ENCODE results near the gene MGMT. TPM values are rescaled to one million over a fixed set of nuclear protein-coding genes. Genes with fewer than 3 reads are reported as not detected.

The MGMT gene
- total RNA-seq, 1 experiment from 2014 or later: 21.2 TPM

DNA sequence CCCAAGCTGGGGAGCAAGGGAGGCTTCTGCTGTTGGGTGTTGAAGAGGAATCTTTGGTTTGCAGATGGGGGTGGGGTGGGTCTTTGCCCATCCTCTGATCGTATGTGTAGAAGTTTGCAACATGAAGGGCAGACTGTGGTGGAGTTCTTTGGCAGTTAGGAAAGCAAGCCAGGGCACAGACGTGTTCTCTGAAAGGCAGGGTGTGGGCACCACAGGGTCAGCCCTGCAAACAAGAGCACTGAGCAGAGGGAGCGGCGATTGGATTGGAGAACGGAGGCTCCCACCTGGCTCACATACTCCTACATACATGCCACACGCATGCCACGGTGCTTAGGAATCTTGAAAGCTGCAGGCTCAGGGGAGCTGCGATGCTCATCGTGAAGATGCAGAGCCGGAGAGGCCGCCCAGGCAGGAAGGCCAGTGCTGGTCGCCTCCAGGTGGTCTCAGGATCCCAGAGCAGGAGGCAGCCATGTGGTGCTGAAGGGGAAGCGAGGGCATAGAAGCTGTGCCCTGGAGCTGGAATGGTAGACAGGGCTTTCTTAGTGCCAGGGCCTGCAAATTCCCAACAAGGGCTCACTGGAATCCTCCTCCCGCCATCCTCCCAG lies 149.0 kb downstream of the MGMT start:
- Histone ChIP-seq H3K4me3 (no peak overlapping the region), H3K27ac (no peak overlapping the region), H3K9me2 (ENCODE audit: insufficient read depth) (no peaks in the 10 kb centered on the region), H2AFZ (no peak overlapping the region), H3K9me3 (ENCODE audit: insufficient read depth, low read depth) (no peaks in the 10 kb centered on the region), H3F3A (ENCODE audit: insufficient read depth, low read depth) (no peaks in the 10 kb centered on the region), H4K20me1 (ENCODE audit: insufficient read depth) (no peaks in the 10 kb centered on the region), H3K79me2 (ENCODE audit: low read depth) (no peaks in the 10 kb centered on the region), H3K36me3 (ENCODE audit: low read depth) (no peaks in the 10 kb centered on the region), H3K4me2 (no peak overlapping the region), H3K4me1 (replicated peaks; ENCODE audit: insufficient read depth) (no peaks in the 10 kb centered on the region), H3K27me3 (ENCODE audit: insufficient read depth, low read depth) (no peaks in the 10 kb centered on the region)
- ChIA-PET POLR2A (ENCODE audit: unreplicated experiment) (no interaction called here), CTCF (no interaction called here)
- intact Hi-C loops (cut with micrococcal nuclease; ENCODE audit: unreplicated experiment): no loop called here
- BruUV-seq (replicated peaks): no TSS peak
- DNase-seq: no peak
- no peak for TF ChIP-seq EZH2 (IDR thresholded peaks at IDR 0.05; ENCODE audit: low read depth)
- TF ChIP-seq, protein P1, sequence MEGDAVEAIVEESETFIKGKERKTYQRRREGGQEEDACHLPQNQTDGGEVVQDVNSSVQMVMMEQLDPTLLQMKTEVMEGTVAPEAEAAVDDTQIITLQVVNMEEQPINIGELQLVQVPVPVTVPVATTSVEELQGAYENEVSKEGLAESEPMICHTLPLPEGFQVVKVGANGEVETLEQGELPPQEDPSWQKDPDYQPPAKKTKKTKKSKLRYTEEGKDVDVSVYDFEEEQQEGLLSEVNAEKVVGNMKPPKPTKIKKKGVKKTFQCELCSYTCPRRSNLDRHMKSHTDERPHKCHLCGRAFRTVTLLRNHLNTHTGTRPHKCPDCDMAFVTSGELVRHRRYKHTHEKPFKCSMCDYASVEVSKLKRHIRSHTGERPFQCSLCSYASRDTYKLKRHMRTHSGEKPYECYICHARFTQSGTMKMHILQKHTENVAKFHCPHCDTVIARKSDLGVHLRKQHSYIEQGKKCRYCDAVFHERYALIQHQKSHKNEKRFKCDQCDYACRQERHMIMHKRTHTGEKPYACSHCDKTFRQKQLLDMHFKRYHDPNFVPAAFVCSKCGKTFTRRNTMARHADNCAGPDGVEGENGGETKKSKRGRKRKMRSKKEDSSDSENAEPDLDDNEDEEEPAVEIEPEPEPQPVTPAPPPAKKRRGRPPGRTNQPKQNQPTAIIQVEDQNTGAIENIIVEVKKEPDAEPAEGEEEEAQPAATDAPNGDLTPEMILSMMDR (conservative IDR thresholded peaks at IDR 0.05): no peak

DNA sequence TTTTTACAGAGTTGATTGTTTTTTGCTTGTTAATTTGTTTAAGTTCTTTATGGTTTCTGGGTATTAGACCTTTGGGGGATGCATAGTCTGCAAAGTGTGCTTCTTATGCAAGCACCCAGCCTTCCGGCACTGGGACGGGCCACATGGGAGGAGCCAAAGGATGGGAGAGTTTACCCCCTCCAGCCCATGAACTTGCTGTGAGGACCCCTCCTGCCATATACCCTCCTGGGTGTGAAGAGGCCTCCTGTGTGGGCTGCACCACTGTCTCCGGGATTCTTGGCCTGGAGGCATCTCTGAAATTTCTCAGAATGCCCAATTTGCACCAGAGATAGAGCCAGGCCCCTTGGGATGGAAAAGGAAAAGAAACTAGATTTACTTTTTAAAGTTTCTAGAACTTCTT lies 150.7 kb downstream of the MGMT start:
- H4K20me1 ChIP-seq (ENCODE audit: insufficient read depth): no peaks in the 10 kb centered on the region
- H3F3A ChIP-seq (ENCODE audit: insufficient read depth, low read depth): no peaks in the 10 kb centered on the region
- no peak overlapping the region for H3K4me3 ChIP-seq
- ChIA-PET POLR2A (ENCODE audit: unreplicated experiment) (no interaction called here), CTCF (no interaction called here)
- no peak overlapping the region for H3K27ac ChIP-seq
- no TSS peak for BruUV-seq (replicated peaks)
- no peak overlapping the region for H2AFZ ChIP-seq
- no peaks in the 10 kb centered on the region for H3K36me3 ChIP-seq (ENCODE audit: low read depth)
- intact Hi-C loops (cut with micrococcal nuclease; ENCODE audit: unreplicated experiment): no loop called here
- no peaks in the 10 kb centered on the region for H3K4me1 ChIP-seq (replicated peaks; ENCODE audit: insufficient read depth)
- H3K9me2 ChIP-seq (ENCODE audit: insufficient read depth): no peaks in the 10 kb centered on the region
- H3K79me2 ChIP-seq (ENCODE audit: low read depth): no peaks in the 10 kb centered on the region
- H3K27me3 ChIP-seq (ENCODE audit: insufficient read depth, low read depth): no peaks in the 10 kb centered on the region
- H3K9me3 ChIP-seq (ENCODE audit: insufficient read depth, low read depth): no peaks in the 10 kb centered on the region
- no peak overlapping the region for H3K4me2 ChIP-seq
- TF ChIP-seq, protein P1 (conservative IDR thresholded peaks at IDR 0.05): no peak
- TF ChIP-seq EZH2 (IDR thresholded peaks at IDR 0.05; ENCODE audit: low read depth): no peak
- DNase-seq: no peak

DNA sequence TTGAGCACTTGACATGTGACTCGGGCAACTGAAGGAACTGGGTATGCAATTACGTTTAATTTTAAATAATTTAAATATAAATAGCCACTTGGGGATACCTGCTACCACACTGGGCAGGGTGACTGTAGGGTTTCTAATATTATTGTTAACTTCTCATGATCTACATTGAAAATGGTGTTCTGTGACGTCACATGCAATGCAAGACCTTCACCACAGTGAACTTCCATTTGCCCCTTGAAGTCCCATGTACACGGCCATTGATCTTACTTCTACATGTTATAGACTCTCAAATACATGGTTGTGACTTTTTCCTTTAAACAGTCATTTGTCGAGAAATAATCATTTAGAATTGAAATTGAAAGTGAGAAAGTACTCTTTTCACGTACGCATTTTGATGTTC lies 154.0 kb downstream of the MGMT start:
- intact Hi-C loops (cut with micrococcal nuclease; ENCODE audit: unreplicated experiment): no loop called here
- no peaks in the 10 kb centered on the region for H3K79me2 ChIP-seq (ENCODE audit: low read depth)
- POLR2A ChIA-PET (ENCODE audit: unreplicated experiment): no interaction called here
- no peak for DNase-seq
- H3K9me3 ChIP-seq (ENCODE audit: insufficient read depth, low read depth): no peaks in the 10 kb centered on the region
- CTCF ChIA-PET: no interaction called here
- no TSS peak for BruUV-seq (replicated peaks)
- no peak overlapping the region for H2AFZ ChIP-seq
- H3K4me3 ChIP-seq: no peak overlapping the region
- no peaks in the 10 kb centered on the region for H3K9me2 ChIP-seq (ENCODE audit: insufficient read depth)
- H3K27ac ChIP-seq: no peak overlapping the region
- H3K27me3 ChIP-seq (ENCODE audit: insufficient read depth, low read depth): no peaks in the 10 kb centered on the region
- H3K36me3 ChIP-seq (ENCODE audit: low read depth): no peaks in the 10 kb centered on the region
- TF ChIP-seq, protein P1 (conservative IDR thresholded peaks at IDR 0.05): no peak
- TF ChIP-seq EZH2 (IDR thresholded peaks at IDR 0.05; ENCODE audit: low read depth): no peak
- no peaks in the 10 kb centered on the region for H4K20me1 ChIP-seq (ENCODE audit: insufficient read depth)
- no peaks in the 10 kb centered on the region for H3F3A ChIP-seq (ENCODE audit: insufficient read depth, low read depth)
- H3K4me2 ChIP-seq: no peak overlapping the region
- H3K4me1 ChIP-seq (replicated peaks; ENCODE audit: insufficient read depth): no peaks in the 10 kb centered on the region

Data from PC-9 (cell line).